ENCODE data around the gene SPINK7.
A peak's percentile ranks its signal among the peaks of the same experiment; 100 is the strongest.
"Not testable (repeated sequence)": the region's sequence is repeated elsewhere in the genome, so short reads cannot be mapped to it uniquely, and the experiment has no call there.

The SPINK7 gene

GRCh38 chr5:148312153-148312552, at the start of gene SPINK7:
Gene SPINK7 (plus strand): TSS chr5:148312423. CDS start chr5:148312484, 61 bp downstream.
- DNase-seq: no peak

- no peak for DNase-seq
Observed at GRCh38 chr5:148267962-148268361, 44.3 kb upstream of the SPINK7 start.

- DNase-seq: no peak
Observed at GRCh38 chr5:148268566-148268965, 43.7 kb upstream of the SPINK7 start, which contains the start of gene SPINK13. Gene SPINK13 (plus strand): TSS chr5:148268794. CDS start chr5:148270073, 1,279 bp downstream.

- not testable (repeated sequence) for DNase-seq
Observed at GRCh38 chr5:148275129-148275528, 37.1 kb upstream of the SPINK7 start.

- DNase-seq: not testable (repeated sequence)
Observed at GRCh38 chr5:148280893-148281292, 31.3 kb upstream of the SPINK7 start.

GRCh38 chr5:148281336-148281735, 30.9 kb upstream of the SPINK7 start:
- not testable (repeated sequence) for DNase-seq

- peak in 1 of 2 donors; percentile 6 for DNase-seq
Observed at GRCh38 chr5:148290271-148291195, 21.7 kb upstream of the SPINK7 start.

- DNase-seq: no peak
Observed at GRCh38 chr5:148297731-148298130, 14.5 kb upstream of the SPINK7 start.

GRCh38 chr5:148306446-148306845, 5.8 kb upstream of the SPINK7 start:
- no peak for DNase-seq

- no peak for DNase-seq
Observed at GRCh38 chr5:148309019-148309418, 3.2 kb upstream of the SPINK7 start.

- DNase-seq: no peak
Observed at GRCh38 chr5:148309746-148310145, 2.5 kb upstream of the SPINK7 start.

- no peak for DNase-seq
Observed at GRCh38 chr5:148311484-148311883, 739 bp upstream of the SPINK7 start.

- no peak for DNase-seq
Observed at GRCh38 chr5:148314187-148314586, 2.0 kb downstream of the SPINK7 start.

GRCh38 chr5:148314731-148315130, 2.5 kb downstream of the SPINK7 start:
- no peak for DNase-seq

GRCh38 chr5:148320011-148320963, 8.1 kb downstream of the SPINK7 start:
- peak in 1 of 2 donors; percentile 11 for DNase-seq

GRCh38 chr5:148333262-148333849, 21.1 kb downstream of the SPINK7 start:
- no peak for DNase-seq

GRCh38 chr5:148335259-148335658, 23.0 kb downstream of the SPINK7 start, which contains the start of gene SPINK9:
Gene SPINK9 (plus strand): TSS chr5:148335559. CDS start chr5:148335614, 55 bp downstream.
- no peak for DNase-seq

GRCh38 chr5:148336704-148337435, 24.6 kb downstream of the SPINK7 start:
- no peak for DNase-seq

- DNase-seq: no peak
Observed at GRCh38 chr5:148342371-148343045, 30.3 kb downstream of the SPINK7 start.

GRCh38 chr5:148343046-148343407, 30.8 kb downstream of the SPINK7 start:
- DNase-seq: no peak

Measured in CD4-positive, alpha-beta T cell treated with Interleukin-1 beta for 1 hour (primary cell).